Choroid plexus epithelial cell (primary cell): ENCODE measurements around the gene LYST.
A peak's percentile ranks its signal among the peaks of the same experiment; 100 is the strongest.

Experiments used
- DNase-seq: peaks from one replicate; pipeline ENCODE4 v3.0.0-alpha.2; 2010; ENCODE audit warnings: low read depth
- H3K4me3 ChIP-seq: 2 replicates; pipeline ENCODE4 v1.5.1; 2011; ENCODE audit warnings: low read depth, mild to moderate bottlenecking, control low read depth, low read length, moderate library complexity
- CTCF ChIP-seq: conservative IDR thresholded peaks from 2 replicates; pipeline ENCODE4 v1.5.1; 2011; ENCODE audit warnings: low read depth, mild to moderate bottlenecking, control low read depth, inconsistent platforms, low read length, moderate library complexity

The LYST gene

DNA sequence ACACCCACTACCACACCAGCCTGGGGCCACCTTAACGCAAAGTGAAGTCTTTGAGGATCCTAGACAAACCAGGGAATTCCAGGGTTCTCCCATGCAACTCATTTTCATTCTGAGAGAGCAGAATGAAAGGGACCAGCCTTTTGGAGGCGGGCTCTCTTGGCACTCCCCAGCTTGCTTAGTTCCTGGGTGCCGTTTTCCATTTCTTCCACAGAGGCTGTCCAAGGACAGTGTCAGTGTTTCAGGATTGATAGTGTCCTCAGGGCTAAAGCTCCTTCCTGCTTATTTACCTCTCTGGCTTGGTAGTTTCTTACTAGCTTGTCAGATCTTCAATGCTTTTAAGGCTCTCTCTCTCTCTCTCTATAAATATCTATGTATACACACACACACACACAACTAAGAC lies 187.1 kb downstream of the LYST start:
- no peak for DNase-seq
- TF ChIP-seq CTCF: no peak

DNA sequence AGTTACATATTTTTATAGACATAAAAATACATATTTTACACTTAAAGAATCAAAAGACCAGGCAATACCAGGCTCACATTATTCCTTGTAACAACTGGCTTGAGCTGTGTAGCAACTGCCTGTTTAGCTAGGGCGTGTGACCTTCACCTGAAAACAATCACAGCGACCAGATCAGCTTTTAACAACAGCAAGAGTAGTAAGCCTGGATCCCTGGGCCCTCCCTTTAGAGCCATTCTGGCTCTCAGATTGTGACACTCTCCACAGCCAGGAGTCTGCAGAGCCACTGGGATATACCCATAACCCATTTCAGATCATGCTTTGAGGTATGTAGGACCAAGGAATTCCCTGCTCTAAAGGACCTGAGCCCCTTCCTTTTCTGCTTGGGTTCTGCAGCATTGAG lies 187.7 kb downstream of the LYST start:
- DNase-seq: no peak
- H3K4me3 ChIP-seq: no peak overlapping the region
- TF ChIP-seq CTCF: no peak

More for the DNA sequence above, 187.1 kb downstream of the LYST start:
- no peak overlapping the region for H3K4me3 ChIP-seq

- peak; percentile 48 for DNase-seq
- no peak overlapping the region for H3K4me3 ChIP-seq
- no peak for TF ChIP-seq CTCF
Measured at GRCh38 chr1:235675152-235675890, 191.4 kb downstream of the LYST start.

DNA sequence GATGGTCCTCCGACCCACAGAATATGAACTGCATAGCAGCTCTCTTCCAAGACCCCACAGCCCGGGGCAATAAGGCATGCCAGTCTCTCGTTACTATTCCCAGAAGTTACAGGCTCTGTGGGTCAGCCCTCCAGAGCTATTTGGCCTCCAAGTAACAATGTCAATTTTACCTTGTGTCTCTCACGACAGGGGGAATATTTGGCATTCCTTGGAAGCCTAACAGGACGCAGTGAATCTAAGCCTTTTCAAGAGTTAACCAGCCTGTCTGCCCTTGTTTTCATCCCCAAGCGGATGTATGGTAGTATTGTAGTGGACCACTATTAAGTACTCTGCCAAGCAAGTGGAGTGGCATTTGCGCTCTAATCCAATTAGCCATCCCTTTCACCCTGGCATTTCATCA lies 192.7 kb downstream of the LYST start:
- TF ChIP-seq CTCF: no peak
- DNase-seq: no peak
- H3K4me3 ChIP-seq: no peak overlapping the region

- no peak for TF ChIP-seq CTCF
- no peak for DNase-seq
- no peak overlapping the region for H3K4me3 ChIP-seq
Measured at GRCh38 chr1:235671992-235672391, 194.7 kb downstream of the LYST start.

DNA sequence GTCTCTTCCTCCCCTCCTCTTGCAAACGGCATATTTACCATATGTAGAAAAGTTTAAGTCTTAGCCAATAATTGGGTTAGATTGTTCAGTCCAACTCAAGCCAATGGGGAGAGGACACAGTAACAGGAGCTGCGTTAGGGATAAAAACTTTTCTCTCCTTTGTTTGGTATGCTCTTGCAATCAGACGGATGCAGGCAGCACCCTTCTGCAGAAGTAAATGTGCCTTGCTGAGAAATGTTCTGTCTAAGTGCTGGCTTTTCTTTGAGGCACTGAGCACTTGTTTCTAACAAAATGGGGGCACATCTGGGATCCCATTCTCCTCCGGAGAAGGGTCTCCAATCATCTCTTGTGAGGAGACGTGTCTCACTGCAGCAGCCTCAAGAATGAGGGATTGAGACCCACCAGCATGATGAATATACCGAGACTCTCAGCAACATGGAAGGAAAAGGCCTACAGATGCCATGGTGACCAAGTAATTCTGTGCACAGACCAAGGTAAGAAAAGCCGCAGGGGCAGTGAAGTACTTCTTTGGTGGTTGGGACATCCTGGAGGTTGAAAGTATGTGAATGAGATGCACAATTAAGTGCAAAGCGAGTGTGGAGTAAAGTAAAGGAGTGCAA lies 196.4 kb downstream of the LYST start:
- no peak overlapping the region for H3K4me3 ChIP-seq
- peak; percentile 19 for DNase-seq
- TF ChIP-seq CTCF: no peak

- DNase-seq: no peak
- no peak for TF ChIP-seq CTCF
- no peak overlapping the region for H3K4me3 ChIP-seq
Measured at GRCh38 chr1:235669277-235669676, 197.4 kb downstream of the LYST start.
